Body of pancreas (tissue), 4 donors: ENCODE measurements around the gene ATP6V1G1. TPM values are rescaled to one million over a fixed set of nuclear protein-coding genes. Genes with fewer than 3 reads are reported as not detected.

Source experiments
- ATAC-seq: fragments of 150-250 bp; one replicate; pipeline ENCODE4 v1.9.1; 2016
- DNase-seq, 4 donors: peaks; one replicate each; pipeline ENCODE4 v3.0.0-alpha.2; 2019
- H3K27ac ChIP-seq, 4 donors: fragments of 200-600 bp; sonication (generic); 1 replicate in 3 of 4; 2 replicates in 1 of 4; pipeline versions ENCODE4 v1.5.1 to v1.6.1; 2016 to 2019; ENCODE audit warnings: mild to moderate bottlenecking in 1 of 4, mixed read lengths in 1 of 4, moderate library complexity in 1 of 4
- H3K27me3 ChIP-seq, 2 donors: fragments of 200-600 bp; sonication (generic); one replicate each; pipeline ENCODE4 v1.6.0; 2016; ENCODE audit warnings: mild to moderate bottlenecking in 1 of 2
- H3K36me3 ChIP-seq, 2 donors: fragments of 200-600 bp; sonication (generic); replicated peaks in 1 of 2; 2 replicates each; pipeline ENCODE4 v1.5.1; 2016; ENCODE audit warnings: low read depth in 2 of 2; ENCODE audit not compliant: insufficient read depth in 1 of 2
- H3K4me1 ChIP-seq: fragments of 200-600 bp; sonication (generic); one replicate; pipeline ENCODE4 v1.6.0; 2016
- H3K4me3 ChIP-seq, 2 donors: fragments of 200-600 bp; sonication (generic); 1 replicate in 1 of 2; 2 replicates in 1 of 2; pipeline ENCODE4 v1.5.1; 2016 to 2019
- H3K9me3 ChIP-seq, 3 donors: fragments of 200-600 bp; sonication (generic); 1 replicate in 2 of 3; 2 replicates in 1 of 3; pipeline ENCODE4 v1.5.1; 2016
- CTCF ChIP-seq, 7 experiments: fragments of 450-650 bp in 4 of 7; fragments of 200-600 bp in 3 of 7; sonication (generic) in 3 of 7; IDR thresholded peaks; one replicate each; pipeline ENCODE4 v1.5.1; 2016 to 2019; ENCODE audit warnings: antibody characterized with exemption in 7 of 7
- POLR2A ChIP-seq, 3 donors: fragments of 450-650 bp; IDR thresholded peaks; one replicate each; pipeline ENCODE4 v1.6.1; 2016; ENCODE audit warnings: antibody characterized with exemption in 3 of 3, mild to moderate bottlenecking in 2 of 3
- WGBS, 2 donors: methylation state at CpG; one replicate each; pipeline ENCODE4 v1.1.5; 2017; 5-methylcytosine and 5-hydroxymethylcytosine counted together
- intact Hi-C: fragments of 100-400 bp; cut with DNase I; formaldehyde crosslinking; loops from one replicate; pipeline ENCODE4 v1.15.1; 2023
- total RNA-seq, 2 donors: library from RNA; depleted of rRNA; stranded (reverse); fragments of >200 nt; gene quantifications; one replicate each; pipeline ENCODE4 v1.1.0, GENCODE V29; 2016

ATP6V1G1 gene
- total RNA-seq, 2 donors from 2014 or later, result 62.3 to 91.3 TPM

- TF ChIP-seq CTCF (IDR thresholded peaks at IDR 0.05) (no peak), POLR2A (IDR thresholded peaks at IDR 0.05) (no peak)
- peaks cover 0 to 4% of the 10 kb centered on the region in 2 donors for H3K36me3 ChIP-seq
- H3K27me3 ChIP-seq, result no peaks in the 10 kb centered on the region
- intact Hi-C loops, result no loop called here
- 87 to 88% methylated on average over 4 of the region's 4 CpGs for WGBS, 2 donors
- H3K4me1 ChIP-seq, result peaks cover 8% of the 10 kb centered on the region
- DNase-seq (no peak), ATAC-seq (no peak)
- no peaks in the 10 kb centered on the region for H3K9me3 ChIP-seq
- no peak overlapping the region for H3K27ac ChIP-seq
- no peak overlapping the region for H3K4me3 ChIP-seq
Observed at GRCh38 chr9:114603248-114603647, 15.7 kb downstream of the ATP6V1G1 start.

DNA sequence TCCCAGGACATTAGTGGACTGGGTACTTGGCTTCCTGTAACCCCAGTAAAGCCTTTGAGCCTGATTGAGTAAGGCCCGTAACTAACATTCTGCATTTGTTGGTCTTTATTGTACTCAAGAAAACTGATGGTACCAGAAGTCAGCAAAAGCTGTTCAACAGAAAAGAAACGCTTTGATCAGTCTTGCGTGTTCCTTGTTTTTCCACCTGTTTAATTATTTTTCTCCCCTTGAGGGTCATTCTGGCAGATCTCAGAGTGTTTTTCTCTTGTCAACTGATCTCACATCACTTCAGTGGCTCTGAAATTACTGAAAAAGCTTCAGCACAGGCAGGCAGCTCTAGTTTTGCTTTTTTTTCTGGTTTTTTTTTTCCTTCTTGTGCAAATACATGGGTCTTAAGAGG, 17.4 kb downstream of the ATP6V1G1 start:
- H3K4me1 ChIP-seq, result peaks cover 8% of the 10 kb centered on the region
- WGBS, 2 donors, result 91 to 94% methylated on average over 3 of the region's 3 CpGs
- ATAC-seq, result no peak
- intact Hi-C loops, result no loop called here
- H3K9me3 ChIP-seq, result no peaks in the 10 kb centered on the region
- no peaks in the 10 kb centered on the region for H3K36me3 ChIP-seq
- TF ChIP-seq POLR2A (IDR thresholded peaks at IDR 0.05) (no peak), CTCF (IDR thresholded peaks at IDR 0.05) (no peak)
- no peak overlapping the region for H3K4me3 ChIP-seq
- no peak overlapping the region for H3K27ac ChIP-seq
- no peaks in the 10 kb centered on the region for H3K27me3 ChIP-seq
- no peak for DNase-seq

DNA sequence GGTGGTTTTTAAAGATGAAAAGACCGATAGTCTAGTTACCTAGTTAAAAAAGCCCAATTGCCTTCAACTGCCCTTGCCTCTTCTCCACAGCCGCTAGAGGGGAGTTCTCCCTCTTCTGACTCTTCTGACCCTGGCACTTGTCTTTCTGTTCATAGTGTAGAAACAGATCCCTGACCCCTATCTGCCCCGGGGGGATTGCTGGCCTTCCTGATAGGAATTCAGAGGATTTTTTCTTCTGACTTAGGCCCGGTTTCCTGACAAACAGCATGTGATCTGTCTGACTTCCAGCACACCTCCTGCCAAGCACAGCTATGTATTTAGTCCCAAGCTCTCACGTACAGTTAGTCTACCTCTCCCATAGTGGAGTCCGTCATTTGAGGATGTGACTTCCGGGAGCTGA, 18.5 kb downstream of the ATP6V1G1 start:
- 52 to 59% methylated on average over 7 of the region's 7 CpGs for WGBS, 2 donors
- no peak for DNase-seq
- H3K27ac ChIP-seq, result peak overlapping the region in 2 of 4 donors; percentile 15 to 44
- H3K27me3 ChIP-seq, result no peaks in the 10 kb centered on the region
- no peaks in the 10 kb centered on the region for H3K36me3 ChIP-seq
- intact Hi-C loops, result no loop called here
- H3K9me3 ChIP-seq, result no peaks in the 10 kb centered on the region
- peaks cover 13% of the 10 kb centered on the region for H3K4me1 ChIP-seq
- TF ChIP-seq CTCF (IDR thresholded peaks at IDR 0.05), result no peak
- no peak for TF ChIP-seq POLR2A (IDR thresholded peaks at IDR 0.05)
- ATAC-seq, result no peak
- H3K4me3 ChIP-seq, result no peak overlapping the region

- intact Hi-C loops, result no loop called here
- Histone ChIP-seq H3K4me3 (no peak overlapping the region), H3K36me3 (no peaks in the 10 kb centered on the region), H3K27ac (peak overlapping the region in 1 of 4 donors; percentile 44), H3K9me3 (no peaks in the 10 kb centered on the region), H3K27me3 (no peaks in the 10 kb centered on the region), H3K4me1 (peaks cover 14% of the 10 kb centered on the region)
- DNase-seq, result peak; percentile 42 to 75 (median 59)
- no peak for ATAC-seq
- TF ChIP-seq POLR2A (IDR thresholded peaks at IDR 0.05), result no peak
- TF ChIP-seq CTCF (IDR thresholded peaks at IDR 0.05), result no peak
Observed at GRCh38 chr9:114606597-114607207, 19.1 kb downstream of the ATP6V1G1 start.
